Skeletal muscle satellite cell (primary cell): ENCODE results near the gene PATJ.

Source experiments
- H3K27me3 ChIP-seq: 2 replicates; pipeline ENCODE4 v1.7.0; 2013; ENCODE audit warnings: low read length; ENCODE audit not compliant: control insufficient read depth, insufficient read depth
- H3K36me3 ChIP-seq: 2 replicates; pipeline ENCODE4 v1.7.0; 2013; ENCODE audit warnings: mild to moderate bottlenecking, control low read depth, low read length; ENCODE audit not compliant: insufficient read depth
- H3K4me1 ChIP-seq: 2 replicates; pipeline ENCODE4 v1.7.0; 2013; ENCODE audit warnings: low read length; ENCODE audit not compliant: control insufficient read depth, insufficient read depth
- H3K4me2 ChIP-seq: 2 replicates; pipeline ENCODE4 v1.7.0; 2013; ENCODE audit warnings: mild to moderate bottlenecking, low read length
- H3K4me3 ChIP-seq: 2 replicates; pipeline ENCODE4 v1.7.0; 2013; ENCODE audit warnings: low read length
- H3K9ac ChIP-seq: 2 replicates; pipeline ENCODE4 v1.7.0; 2013; ENCODE audit warnings: mild to moderate bottlenecking, low read depth, low read length, moderate library complexity
- H3K9me3 ChIP-seq: replicated peaks from 2 replicates; pipeline ENCODE4 v1.7.0; 2013; ENCODE audit warnings: mild to moderate bottlenecking, control low read depth, low read length

PATJ gene

DNA sequence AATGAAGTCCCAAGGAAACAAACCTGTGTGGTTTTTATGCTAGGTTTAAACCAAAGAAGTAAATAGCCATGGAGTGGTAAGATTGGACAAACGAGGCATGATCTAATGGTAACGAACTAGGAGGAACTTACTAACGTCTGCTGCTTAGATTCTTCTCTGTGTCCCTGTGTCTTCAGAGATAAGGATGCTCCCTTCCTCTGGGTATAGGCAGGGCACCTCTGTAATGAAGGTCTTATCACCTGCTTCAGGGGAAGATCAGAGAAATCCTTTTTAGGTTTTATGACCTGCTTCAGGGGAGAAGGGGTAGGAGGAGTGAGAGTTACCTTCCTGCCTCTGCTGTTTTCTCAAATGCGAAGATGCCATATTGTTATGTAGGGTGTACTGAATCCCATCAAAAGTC lies 237.4 kb downstream of the PATJ start:
- Histone ChIP-seq H3K9me3 (no peaks in the 10 kb centered on the region), H3K4me1 (no peaks in the 10 kb centered on the region), H3K36me3 (no peaks in the 10 kb centered on the region), H3K9ac (no peak overlapping the region), H3K4me2 (no peak overlapping the region), H3K4me3 (no peak overlapping the region), H3K27me3 (no peaks in the 10 kb centered on the region)

DNA sequence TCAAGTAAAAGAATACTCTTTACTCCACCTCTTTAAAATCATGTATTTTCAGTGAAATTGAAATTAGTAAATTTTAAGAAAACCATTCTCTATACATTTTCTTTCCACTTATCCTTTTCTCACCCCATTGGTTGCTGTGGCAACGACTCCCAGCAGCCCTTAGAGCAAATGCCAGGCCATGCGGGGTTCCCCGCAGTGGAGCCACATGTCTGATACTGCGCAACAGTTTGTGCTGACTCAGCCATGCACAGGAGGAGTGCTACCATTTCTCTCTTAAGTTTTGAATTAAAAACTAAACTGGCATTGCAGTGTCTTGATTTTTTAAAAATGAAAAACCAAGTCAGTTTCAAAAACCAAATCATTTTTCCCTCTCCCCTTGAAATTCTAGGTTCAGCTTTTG lies 238.3 kb downstream of the PATJ start:
- Histone ChIP-seq H3K9me3 (no peaks in the 10 kb centered on the region), H3K4me2 (no peak overlapping the region), H3K9ac (no peak overlapping the region), H3K27me3 (no peaks in the 10 kb centered on the region), H3K36me3 (no peaks in the 10 kb centered on the region), H3K4me1 (no peaks in the 10 kb centered on the region), H3K4me3 (no peak overlapping the region)

DNA sequence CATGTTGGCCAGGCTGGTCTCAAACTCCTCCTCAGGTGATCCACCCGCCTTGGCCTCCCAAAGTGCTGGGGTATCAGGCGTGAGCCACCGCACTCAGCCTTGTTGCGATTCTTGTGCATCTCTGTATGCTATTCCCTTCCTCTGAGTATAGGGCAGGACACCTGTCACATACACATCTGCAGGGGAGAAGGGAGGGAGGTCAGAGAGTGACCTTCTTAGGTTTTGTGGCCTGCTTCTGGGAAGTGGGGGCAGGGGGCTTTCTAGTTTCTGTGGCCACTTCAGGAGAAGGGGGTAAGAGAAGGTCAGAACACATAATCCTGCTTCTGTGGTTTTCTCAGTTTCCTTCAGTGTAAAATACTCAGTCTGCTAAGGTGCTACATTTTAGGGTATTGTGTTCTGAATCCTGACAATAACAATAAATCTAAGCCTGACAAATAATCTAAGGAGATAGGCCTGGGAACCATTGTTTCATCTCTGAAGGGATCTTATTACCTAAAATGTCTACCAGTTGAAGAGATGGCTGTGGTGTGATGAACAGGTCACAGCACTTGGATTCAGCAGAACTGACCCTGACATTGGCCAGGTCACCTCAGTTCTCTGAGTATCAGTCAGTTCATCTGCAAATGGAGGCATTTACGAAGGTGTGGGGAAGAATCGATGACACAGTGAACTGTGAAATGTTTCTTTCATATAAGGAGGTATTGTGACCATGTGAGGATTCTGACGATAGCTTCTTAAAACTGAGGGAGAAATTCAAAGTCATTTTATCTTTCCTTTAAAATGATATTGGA lies 239.8 kb downstream of the PATJ start:
- H3K4me1 ChIP-seq = no peaks in the 10 kb centered on the region
- H3K9me3 ChIP-seq = no peaks in the 10 kb centered on the region
- no peak overlapping the region for H3K9ac ChIP-seq
- no peak overlapping the region for H3K4me2 ChIP-seq
- no peak overlapping the region for H3K4me3 ChIP-seq
- no peaks in the 10 kb centered on the region for H3K27me3 ChIP-seq
- H3K36me3 ChIP-seq = no peaks in the 10 kb centered on the region

DNA sequence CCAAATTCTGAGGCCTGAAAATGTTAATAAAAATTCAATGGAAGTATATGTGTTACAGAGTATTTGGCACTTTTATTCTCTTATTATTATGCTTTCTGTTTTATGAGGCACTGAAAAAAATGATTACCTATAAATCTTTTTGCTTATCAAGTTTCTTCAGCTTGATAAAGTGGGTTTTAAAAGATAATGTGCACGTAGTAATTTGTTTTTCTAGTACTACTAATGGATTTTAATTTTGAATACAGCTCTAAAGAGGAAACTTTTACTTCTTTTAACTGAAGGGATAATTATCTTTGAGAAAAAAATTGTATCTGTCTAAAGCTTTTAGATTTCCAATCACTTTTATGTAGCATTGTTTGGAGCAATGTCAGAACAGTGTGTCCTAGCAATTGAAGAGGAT lies 241.0 kb downstream of the PATJ start:
- H3K4me1 ChIP-seq = no peaks in the 10 kb centered on the region
- no peak overlapping the region for H3K9ac ChIP-seq
- no peak overlapping the region for H3K4me2 ChIP-seq
- H3K9me3 ChIP-seq = no peaks in the 10 kb centered on the region
- H3K36me3 ChIP-seq = no peaks in the 10 kb centered on the region
- H3K4me3 ChIP-seq = no peak overlapping the region
- H3K27me3 ChIP-seq = no peaks in the 10 kb centered on the region

DNA sequence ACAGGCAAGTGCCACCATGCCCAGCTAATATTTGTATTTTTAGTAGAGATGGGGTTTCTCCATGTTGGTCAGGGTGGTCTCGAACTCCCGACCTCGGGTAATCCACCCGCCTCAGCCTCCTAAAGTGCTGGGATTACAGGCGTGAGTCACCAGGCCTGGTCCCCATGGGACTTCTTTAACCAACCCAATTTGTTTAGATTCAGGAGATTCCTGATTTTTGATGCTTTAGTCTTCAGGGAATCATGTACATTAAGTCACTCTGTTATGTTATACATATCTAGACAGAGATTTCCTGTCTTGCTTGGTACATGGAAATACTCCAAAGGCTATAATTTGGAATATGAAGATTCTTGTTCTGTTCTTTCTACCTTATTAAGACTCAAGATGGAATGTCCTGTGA lies 250.0 kb downstream of the PATJ start:
- Histone ChIP-seq H3K36me3 (no peaks in the 10 kb centered on the region), H3K9ac (no peak overlapping the region), H3K9me3 (no peaks in the 10 kb centered on the region), H3K4me3 (no peak overlapping the region), H3K4me1 (peaks cover 9% of the 10 kb centered on the region), H3K4me2 (no peak overlapping the region), H3K27me3 (no peaks in the 10 kb centered on the region)

DNA sequence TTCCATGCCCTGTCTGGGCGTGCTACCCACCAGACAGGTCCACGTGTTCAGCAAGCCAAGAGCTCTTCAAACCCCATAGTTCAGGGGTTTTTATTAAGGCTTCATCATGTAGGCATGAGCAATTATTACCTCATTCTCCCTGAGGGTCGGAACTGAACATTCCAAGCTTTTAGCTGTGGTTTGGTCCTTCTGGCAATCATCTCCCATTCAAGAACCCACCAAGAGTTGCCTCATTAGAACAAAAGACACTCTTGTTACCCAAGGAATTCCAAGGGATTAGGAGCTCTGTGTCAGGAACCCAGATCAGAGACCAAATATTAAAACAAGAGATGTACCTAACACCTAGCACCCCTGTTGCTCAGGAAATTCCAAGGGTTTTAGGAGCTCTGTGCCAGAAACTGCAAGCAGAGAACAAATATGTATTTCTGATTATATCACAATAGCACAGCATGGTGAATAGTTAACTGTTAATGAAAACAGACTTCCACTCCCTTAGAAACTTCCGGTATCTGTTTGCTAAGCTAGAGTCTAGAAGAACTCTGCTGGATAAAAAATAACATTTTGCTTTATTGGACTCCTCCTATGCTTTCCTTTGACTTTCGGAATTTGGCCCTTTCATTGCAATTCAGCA lies 251.2 kb downstream of the PATJ start:
- no peaks in the 10 kb centered on the region for H3K36me3 ChIP-seq
- H3K4me2 ChIP-seq = no peak overlapping the region
- H3K9me3 ChIP-seq = no peaks in the 10 kb centered on the region
- H3K4me3 ChIP-seq = no peak overlapping the region
- H3K4me1 ChIP-seq = peaks cover 9% of the 10 kb centered on the region
- no peak overlapping the region for H3K9ac ChIP-seq
- H3K27me3 ChIP-seq = no peaks in the 10 kb centered on the region

DNA sequence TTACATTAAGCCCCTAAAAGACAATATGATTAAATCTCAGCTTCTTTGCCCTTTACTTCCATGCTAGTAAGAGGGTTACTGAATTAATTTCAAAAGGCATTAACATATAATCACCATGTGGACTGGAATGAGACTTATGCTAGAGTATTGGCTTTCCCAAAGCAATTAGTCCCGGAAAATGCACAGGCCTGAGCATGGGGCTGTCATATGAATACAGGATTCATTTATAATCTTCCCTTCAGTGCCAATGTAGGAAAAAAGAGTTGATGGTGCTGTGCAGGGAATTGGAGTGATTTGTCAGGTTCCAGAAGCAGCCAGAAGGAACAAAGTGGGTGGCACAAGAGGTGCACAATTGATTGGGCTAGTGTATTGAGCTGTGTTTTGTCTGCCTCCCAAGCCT lies 253.4 kb downstream of the PATJ start:
- Histone ChIP-seq H3K9ac (no peak overlapping the region), H3K4me1 (peaks cover 9% of the 10 kb centered on the region), H3K9me3 (no peaks in the 10 kb centered on the region), H3K27me3 (no peaks in the 10 kb centered on the region), H3K36me3 (no peaks in the 10 kb centered on the region), H3K4me3 (no peak overlapping the region), H3K4me2 (no peak overlapping the region)

DNA sequence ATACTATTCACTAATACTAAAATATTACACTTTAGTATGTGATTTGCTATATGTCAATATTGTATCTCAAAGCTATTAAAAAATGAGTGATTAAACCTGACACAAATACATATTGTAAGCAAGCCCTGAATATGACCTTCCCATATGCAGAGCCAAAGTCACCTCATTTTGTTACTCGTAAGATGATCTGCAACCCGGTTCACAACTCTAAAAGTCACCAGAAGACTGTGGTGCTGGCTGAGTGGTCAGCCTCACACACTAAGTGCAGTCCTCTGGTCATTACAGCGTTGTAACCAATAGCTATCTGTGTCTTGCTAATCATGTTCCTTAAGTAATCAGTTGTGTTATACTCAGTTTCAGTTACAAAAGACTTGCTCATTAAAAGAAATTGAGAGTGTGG lies 254.8 kb downstream of the PATJ start:
- no peak overlapping the region for H3K9ac ChIP-seq
- H3K4me1 ChIP-seq = no peaks in the 10 kb centered on the region
- no peak overlapping the region for H3K4me2 ChIP-seq
- H3K9me3 ChIP-seq = no peaks in the 10 kb centered on the region
- H3K27me3 ChIP-seq = no peaks in the 10 kb centered on the region
- no peak overlapping the region for H3K4me3 ChIP-seq
- H3K36me3 ChIP-seq = no peaks in the 10 kb centered on the region

DNA sequence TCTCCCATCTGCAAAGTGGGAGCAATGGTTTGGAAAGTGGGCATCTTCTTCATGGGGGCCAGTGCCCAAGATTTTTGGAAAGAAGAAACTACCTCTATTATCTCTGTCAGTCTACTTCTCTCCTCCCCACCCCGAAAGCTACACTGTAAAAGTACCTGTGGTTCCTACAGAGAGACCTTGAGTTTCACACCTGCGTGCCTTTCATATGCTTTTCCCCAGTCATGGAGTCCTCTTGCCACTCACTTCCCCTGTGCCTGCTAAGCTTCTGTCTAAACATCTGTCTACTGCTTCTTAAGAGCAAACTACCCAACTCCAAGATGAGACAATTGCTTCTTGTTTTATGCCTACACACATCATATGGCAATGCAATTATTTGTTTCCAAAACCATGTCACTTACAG lies 261.5 kb downstream of the PATJ start:
- Histone ChIP-seq H3K36me3 (no peaks in the 10 kb centered on the region), H3K9me3 (no peaks in the 10 kb centered on the region), H3K27me3 (no peaks in the 10 kb centered on the region), H3K9ac (no peak overlapping the region), H3K4me1 (no peaks in the 10 kb centered on the region), H3K4me3 (no peak overlapping the region), H3K4me2 (no peak overlapping the region)

DNA sequence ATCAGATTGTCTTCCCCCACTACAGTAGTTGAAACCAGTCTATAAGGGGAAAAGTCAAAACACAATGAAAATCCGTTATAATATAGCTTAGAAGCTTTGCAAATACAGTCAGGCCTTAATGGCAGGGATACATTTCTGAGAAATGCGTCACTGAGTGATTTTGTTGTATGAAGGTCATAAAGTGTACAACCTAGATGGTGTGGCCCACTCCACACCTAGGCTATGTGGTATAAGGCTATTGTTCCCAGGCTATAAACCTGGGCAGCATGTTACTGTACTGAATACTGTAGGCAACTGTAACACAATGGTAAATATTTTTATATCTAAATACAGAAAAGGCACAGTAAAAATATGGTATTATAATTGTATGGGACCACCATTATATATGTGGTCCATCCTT lies 264.4 kb downstream of the PATJ start:
- H3K9me3 ChIP-seq = no peaks in the 10 kb centered on the region
- no peaks in the 10 kb centered on the region for H3K4me1 ChIP-seq
- H3K27me3 ChIP-seq = no peaks in the 10 kb centered on the region
- no peaks in the 10 kb centered on the region for H3K36me3 ChIP-seq
- no peak overlapping the region for H3K4me3 ChIP-seq
- H3K9ac ChIP-seq = no peak overlapping the region
- no peak overlapping the region for H3K4me2 ChIP-seq

DNA sequence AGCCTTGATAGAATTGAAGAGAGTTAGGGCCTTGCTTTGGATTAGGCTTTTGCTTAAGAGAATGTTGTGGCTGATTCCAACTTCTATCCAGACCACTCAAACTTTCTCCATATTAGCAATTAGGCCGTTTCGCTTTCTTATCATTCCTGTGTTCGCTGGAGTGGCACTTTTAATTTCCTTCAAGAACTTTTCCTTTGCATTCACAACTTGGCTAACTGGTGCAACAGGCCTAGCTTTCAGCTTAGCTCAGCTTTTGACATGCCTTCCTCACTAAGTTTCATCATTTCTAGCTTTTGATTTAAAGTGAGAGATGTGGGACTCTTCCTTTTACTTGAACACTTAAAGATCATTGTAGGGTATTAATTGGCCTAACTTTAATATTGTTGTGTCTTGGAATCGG lies 268.7 kb downstream of the PATJ start:
- no peaks in the 10 kb centered on the region for H3K27me3 ChIP-seq
- no peaks in the 10 kb centered on the region for H3K9me3 ChIP-seq
- H3K36me3 ChIP-seq = no peaks in the 10 kb centered on the region
- H3K4me1 ChIP-seq = no peaks in the 10 kb centered on the region
- H3K4me2 ChIP-seq = no peak overlapping the region
- H3K9ac ChIP-seq = no peak overlapping the region
- H3K4me3 ChIP-seq = no peak overlapping the region

DNA sequence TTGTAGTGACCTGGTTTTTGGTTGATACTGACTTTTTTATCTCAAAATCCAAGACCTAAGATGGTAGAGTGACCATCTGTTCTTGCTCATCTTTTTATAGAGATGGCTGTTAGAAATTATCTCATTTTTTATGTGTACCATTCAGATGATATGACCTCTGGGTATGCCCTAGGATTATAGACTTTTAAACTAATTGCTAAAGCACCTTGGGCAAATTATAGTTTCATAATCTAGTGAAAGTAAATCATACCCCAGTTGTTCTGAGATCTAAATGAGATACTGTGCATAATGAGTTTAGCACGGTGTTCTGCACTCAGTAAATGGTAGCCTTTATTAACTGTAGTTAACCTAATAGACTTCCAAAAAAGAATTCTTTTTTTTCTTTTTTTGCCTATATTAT lies 269.8 kb downstream of the PATJ start:
- no peaks in the 10 kb centered on the region for H3K27me3 ChIP-seq
- no peaks in the 10 kb centered on the region for H3K4me1 ChIP-seq
- no peak overlapping the region for H3K4me2 ChIP-seq
- H3K36me3 ChIP-seq = no peaks in the 10 kb centered on the region
- no peaks in the 10 kb centered on the region for H3K9me3 ChIP-seq
- no peak overlapping the region for H3K9ac ChIP-seq
- H3K4me3 ChIP-seq = no peak overlapping the region
